PFSK-1 (cell line): ENCODE measurements around the gene IL17F.

Experiments used
- FOXP2 ChIP-seq: optimal IDR thresholded peaks from 2 replicates; pipeline ENCODE3; 2011; ENCODE audit warnings: borderline replicate concordance, control low read depth, inconsistent platforms; ENCODE audit not compliant: insufficient read depth; ENCODE audit errors: extremely low read length, extremely low read depth
- POLR2AphosphoS5 ChIP-seq: IDR thresholded peaks from 2 replicates; pipeline ENCODE4 v1.6.1; 2012; ENCODE audit warnings: low read depth, mild to moderate bottlenecking, control low read depth, low read length, moderate library complexity
- REST ChIP-seq, 2 experiments: IDR thresholded peaks; 2 replicates each; pipeline versions ENCODE4 v1.6.1 to v1.8.0; 2011 to 2012; ENCODE audit warnings: low read depth in 2 of 2, low read length in 2 of 2, control low read depth in 1 of 2, inconsistent platforms in 1 of 2, mild to moderate bottlenecking in 1 of 2, moderate library complexity in 1 of 2; ENCODE audit not compliant: insufficient read depth in 1 of 2
- SIN3A ChIP-seq: IDR thresholded peaks from 2 replicates; pipeline ENCODE4 v1.6.1; 2012; ENCODE audit warnings: mild to moderate bottlenecking, low read length, moderate library complexity, borderline replicate concordance; ENCODE audit not compliant: insufficient read depth
- TAF1 ChIP-seq: IDR thresholded peaks from 2 replicates; pipeline ENCODE4 v1.6.1; 2012; ENCODE audit warnings: low read length, control low read depth, borderline replicate concordance; ENCODE audit not compliant: insufficient read depth

IL17F gene

DNA sequence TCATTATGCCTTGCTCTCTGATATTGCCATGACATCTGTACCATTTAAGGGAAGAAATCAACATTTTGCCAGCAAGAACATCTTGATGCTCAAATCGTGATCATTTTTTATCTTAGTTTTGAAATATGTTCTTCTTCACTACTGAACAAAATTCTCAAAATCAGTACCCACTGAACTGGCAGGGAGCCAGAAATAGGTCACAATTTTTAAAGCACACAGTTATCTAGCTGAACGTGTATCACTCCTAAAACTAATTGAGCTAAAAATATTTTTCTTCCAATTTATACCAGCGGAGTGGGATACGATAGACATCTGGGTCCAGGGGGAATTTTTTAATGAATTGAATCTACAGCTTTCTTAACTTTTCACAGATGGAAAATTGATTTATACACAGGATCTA, 11.3 kb downstream of the IL17F start:
- TF ChIP-seq REST (IDR thresholded peaks at IDR 0.05; ENCODE audit: insufficient read depth in 1 of 2, low read depth in 2 of 2, low read length in 2 of 2): no peak
- TF ChIP-seq FOXP2: no peak
- no peak for TF ChIP-seq POLR2AphosphoS5
- TF ChIP-seq SIN3A: no peak
- no peak for TF ChIP-seq TAF1

GRCh38 chr6:52231406-52232127, 12.7 kb downstream of the IL17F start:
- TF ChIP-seq POLR2AphosphoS5 (no peak), FOXP2 (no peak), TAF1 (no peak), SIN3A (no peak), REST (IDR thresholded peaks at IDR 0.05; ENCODE audit: insufficient read depth in 1 of 2, low read depth in 2 of 2, low read length in 2 of 2) (no peak)

- TF ChIP-seq POLR2AphosphoS5: no peak
- no peak for TF ChIP-seq TAF1
- no peak for TF ChIP-seq FOXP2
- TF ChIP-seq SIN3A: no peak
- TF ChIP-seq REST (IDR thresholded peaks at IDR 0.05; ENCODE audit: insufficient read depth in 1 of 2, low read depth in 2 of 2, low read length in 2 of 2): no peak
Measured at GRCh38 chr6:52230685-52231084, 13.6 kb downstream of the IL17F start.

DNA sequence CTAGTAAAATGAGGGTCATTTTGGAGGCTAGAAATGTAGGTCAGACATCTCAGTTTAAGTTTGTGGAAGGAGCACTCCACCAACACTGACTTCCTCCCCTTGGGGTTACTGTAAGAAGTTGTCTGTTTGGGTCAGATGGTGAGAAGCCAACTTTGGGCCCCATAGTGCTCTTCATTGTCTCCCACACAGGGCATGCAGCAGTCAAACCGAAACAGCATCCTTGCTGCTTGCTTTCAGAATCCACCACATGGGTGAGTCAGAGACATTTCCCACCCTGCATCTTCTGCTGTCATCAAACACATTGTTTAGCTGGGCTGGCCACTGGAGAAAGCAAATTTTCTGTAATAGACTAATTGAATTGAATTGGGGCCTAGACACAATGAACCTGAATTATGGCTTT, 16.8 kb downstream of the IL17F start:
- no peak for TF ChIP-seq REST (IDR thresholded peaks at IDR 0.05; ENCODE audit: insufficient read depth in 1 of 2, low read depth in 2 of 2, low read length in 2 of 2)
- no peak for TF ChIP-seq FOXP2

- TF ChIP-seq POLR2AphosphoS5: no peak
- no peak for TF ChIP-seq TAF1
- no peak for TF ChIP-seq SIN3A
- TF ChIP-seq FOXP2: no peak
- no peak for TF ChIP-seq REST (IDR thresholded peaks at IDR 0.05; ENCODE audit: insufficient read depth in 1 of 2, low read depth in 2 of 2, low read length in 2 of 2)
Measured at GRCh38 chr6:52221302-52221701, 23.0 kb downstream of the IL17F start.
